Stimulated activated naive CD4-positive, alpha-beta T cell (primary cell): ENCODE results near the gene APOL5.
"Not testable (repeated sequence)": the region's sequence is repeated elsewhere in the genome, so short reads cannot be mapped to it uniquely, and the experiment has no call there.

Source experiments
- DNase-seq, 6 experiments: peaks; one replicate each; lab custom pipeline; 2025; lab: John Stamatoyannopoulos, UW

APOL5 gene

DNA sequence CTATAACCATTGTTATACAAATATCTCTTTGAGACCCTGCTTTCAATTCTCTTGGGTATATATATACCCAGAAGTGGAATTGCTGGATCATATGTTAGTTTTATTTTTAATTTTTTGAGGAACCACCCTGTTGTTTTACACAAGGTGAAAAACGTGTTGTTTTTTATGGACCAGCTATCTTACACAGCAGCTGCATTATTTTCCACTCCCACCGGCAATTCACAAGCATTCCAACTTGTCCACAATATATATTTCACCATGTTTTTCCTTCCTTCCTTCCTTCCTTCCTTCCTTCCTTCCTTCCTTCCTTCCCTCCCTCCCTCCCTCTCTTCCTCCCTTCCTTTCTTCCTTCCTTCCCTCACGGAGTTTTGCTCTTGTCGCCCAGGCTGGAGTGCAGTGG, 6.3 kb upstream of the APOL5 start:
- DNase-seq, result no peak

DNA sequence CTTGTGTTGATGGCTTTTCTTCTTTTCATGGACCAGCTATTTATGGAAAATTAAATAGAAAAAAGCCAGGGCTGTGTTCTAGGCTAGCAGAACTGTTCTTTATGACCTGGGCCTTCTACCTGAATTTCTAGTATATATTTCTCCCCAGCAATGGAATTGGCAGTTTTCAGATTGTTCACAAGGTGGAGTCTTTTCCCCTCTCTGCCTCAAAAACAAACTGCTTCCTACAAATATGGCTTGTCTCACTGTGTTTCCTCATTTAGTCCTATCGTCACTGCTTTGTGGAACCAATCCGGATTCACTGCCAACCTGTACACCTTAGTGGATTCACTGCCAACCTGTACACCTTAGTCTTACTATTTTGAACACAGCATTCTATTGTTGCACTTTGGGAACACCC, 5.0 kb upstream of the APOL5 start:
- no peak for DNase-seq

DNA sequence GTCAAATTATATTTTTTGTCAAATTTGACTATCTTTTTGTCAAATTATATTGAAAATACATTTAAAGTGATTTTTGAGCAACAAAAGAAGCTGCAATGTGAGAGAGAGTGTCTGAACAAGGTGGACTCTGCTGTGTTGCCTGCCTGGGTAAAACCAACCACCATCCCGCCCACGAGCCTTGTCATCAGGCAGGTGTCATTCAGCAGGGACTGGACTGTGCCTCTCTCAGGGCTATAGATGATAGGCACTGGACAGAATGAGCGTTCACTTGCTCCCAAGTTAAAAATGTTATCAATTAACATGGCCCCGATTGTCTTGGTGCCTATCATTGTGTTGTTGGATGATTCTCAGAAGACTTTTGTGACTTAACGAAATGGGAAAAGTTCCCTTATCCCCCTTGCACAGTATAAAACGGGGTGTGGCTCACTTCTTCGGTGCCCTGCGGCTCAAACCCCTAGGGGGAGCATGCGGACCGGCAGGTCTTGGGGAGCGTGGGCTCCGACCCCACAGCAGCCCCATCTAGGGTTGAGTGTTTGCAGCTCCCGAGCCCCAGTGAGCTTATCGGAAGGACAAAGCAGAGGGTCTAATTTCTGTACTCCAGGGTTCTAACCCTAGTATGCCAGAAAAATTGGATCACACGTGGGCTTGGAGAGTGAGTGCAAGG, 1.7 kb downstream of the APOL5 start:
- no peak for DNase-seq

GRCh38 chr22:35721960-35722359, 4.3 kb downstream of the APOL5 start:
- no peak for DNase-seq

DNA sequence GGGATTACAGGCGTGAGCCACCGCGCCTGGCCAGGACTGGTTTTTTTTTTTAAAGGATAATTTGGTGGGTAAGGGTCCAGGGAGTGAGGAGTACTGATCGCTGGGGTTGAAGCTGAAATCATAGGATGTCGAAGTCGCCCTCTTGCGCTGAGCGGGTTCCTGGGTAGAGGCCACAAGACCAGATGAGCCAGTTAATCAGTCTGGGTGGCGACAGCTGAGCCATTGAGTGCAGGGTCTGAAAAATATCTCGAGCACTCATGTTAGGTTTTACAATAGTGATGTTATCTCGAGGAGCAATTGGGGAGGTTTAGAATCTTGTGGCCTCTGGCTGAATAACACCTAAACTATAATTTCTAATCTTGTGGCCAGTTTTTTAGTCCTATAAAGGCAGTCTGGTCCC, 7.8 kb downstream of the APOL5 start:
- DNase-seq, result no peak

GRCh38 chr22:35726398-35726797, 8.7 kb downstream of the APOL5 start:
- no peak for DNase-seq

- no peak for DNase-seq
Observed at GRCh38 chr22:35726933-35727332, 9.3 kb downstream of the APOL5 start.

GRCh38 chr22:35727436-35727835, 9.8 kb downstream of the APOL5 start:
- no peak for DNase-seq

GRCh38 chr22:35728639-35729308, 11.1 kb downstream of the APOL5 start:
- DNase-seq, result no peak

DNA sequence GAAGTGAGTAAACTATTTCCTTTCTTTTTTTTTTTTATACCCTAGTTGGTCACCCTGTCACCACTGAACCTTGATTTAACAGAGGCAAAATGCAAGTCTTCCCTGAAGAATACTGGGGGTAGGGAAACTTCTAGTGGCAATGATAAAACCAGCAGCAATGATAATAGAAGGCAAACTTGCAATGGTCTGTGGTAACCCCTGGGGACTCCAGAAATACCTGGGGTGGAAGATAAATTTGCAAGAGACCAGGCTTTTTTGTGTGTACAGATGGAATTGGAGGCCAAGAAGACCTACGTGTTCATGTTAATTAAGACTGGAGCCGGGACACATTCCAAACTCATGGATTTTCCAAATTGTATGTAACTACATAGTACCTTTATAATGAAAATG, 11.6 kb downstream of the APOL5 start:
- no peak for DNase-seq

DNA sequence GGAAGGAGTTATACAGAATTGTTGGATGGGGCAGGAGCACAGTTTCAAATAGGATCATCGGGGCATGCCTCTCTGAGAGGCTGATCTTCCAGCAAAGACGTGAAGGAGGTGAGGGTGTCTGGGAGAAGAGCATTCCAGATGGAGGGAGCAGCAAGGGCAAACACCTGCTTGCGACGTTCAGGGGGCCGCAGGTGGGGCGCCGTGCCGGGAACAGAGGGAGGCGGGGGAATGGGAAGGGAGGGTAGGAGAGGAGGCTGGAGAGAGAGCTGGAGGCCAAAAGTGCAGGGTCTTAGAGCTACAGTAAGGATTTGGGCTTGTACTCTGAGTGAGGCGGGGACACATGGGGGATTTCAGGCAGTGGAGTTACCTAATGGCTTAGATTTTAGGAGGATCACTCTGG, 13.6 kb downstream of the APOL5 start:
- no peak for DNase-seq

- DNase-seq, result no peak
Observed at GRCh38 chr22:35732116-35732515, 14.4 kb downstream of the APOL5 start.

DNA sequence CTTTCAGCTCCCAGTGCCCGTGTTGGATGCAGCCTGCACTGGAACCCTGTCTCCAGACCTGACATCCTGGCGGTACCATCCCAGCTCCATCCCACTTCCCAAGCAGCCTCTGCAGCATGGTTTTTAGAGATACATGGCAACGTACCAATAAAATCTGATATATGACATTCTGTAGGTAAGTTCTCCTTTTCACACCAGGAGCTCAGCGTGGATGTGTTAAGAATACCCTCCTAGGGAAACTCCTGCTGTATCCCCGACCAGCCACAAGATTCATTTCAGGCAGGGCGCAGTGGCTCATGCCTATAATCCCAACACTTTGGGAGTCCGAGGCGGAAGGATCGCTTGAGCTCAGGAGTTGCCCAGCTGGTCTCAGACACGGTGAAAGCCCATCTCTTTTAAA, 15.4 kb downstream of the APOL5 start:
- DNase-seq, result no peak

DNA sequence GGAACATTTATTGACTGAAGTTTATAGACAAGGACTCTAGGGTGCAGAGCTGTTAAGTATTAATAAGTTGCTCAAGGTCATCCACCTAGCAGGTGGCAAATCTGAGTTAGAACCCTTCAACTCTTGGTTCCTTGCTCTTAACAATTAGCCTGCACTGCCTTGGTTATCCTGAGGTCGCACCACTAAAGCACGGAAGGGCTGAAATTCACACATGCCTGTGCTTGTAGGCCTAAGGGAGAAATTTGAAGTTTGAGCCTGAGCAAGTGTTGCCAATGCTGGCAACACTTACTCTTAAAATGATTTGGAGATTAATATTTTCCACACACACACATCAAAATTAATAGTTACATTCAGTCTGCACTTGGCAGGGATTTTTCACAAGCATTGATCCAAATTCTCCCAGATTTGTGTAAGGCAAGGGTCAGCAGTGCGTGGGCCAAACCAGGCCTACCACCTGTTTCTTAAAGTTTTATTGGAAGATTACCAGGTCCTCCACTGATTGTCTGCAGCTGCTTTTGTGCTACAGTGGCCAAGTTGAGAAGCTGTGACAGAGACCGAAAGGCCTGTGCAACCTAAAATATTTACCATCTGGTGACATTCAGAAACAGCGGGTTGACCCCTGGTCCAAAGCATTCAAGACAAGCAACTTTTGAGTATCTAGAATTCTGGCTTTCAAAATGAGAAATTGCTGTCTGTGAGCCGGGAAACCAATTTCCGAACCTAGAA, 16.3 kb downstream of the APOL5 start:
- no peak for DNase-seq

DNA sequence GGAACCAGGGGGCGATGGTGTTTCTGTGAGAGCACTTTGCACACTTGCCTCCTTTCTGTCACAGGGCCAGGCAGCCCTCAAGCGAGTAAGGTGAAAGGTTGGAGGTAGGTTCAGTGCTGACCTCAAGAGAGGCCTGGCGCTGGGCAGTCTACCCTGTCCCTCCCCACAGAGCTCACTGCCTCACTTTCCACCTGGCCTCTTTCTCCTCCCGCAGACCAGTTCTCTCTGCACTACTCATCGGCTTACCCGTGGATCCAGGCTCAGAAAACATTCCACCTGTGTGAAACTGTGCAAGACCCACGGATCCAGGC, 16.8 kb downstream of the APOL5 start:
- no peak for DNase-seq

- DNase-seq, result no peak
Observed at GRCh38 chr22:35735542-35735941, 17.9 kb downstream of the APOL5 start.

DNA sequence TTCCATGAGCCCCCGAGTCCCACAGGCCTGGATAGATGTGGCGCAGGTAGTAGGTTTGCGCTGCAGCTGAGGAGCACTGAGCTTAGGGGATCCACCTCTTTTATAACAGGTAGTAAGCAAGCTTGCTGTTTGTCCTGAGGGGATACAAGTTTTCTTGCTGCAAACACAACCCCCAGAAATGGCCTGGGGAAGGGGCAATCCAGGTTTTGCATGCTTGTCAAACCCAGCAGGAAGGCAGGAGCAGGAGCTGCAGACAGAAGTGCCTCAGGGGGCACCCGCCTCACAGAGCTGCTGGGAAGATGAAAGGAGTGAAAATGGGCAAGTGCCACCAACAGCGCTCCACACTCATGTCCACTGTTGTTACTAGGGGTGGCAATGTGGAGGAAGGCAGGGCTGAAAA, 18.5 kb downstream of the APOL5 start:
- DNase-seq, result no peak

DNA sequence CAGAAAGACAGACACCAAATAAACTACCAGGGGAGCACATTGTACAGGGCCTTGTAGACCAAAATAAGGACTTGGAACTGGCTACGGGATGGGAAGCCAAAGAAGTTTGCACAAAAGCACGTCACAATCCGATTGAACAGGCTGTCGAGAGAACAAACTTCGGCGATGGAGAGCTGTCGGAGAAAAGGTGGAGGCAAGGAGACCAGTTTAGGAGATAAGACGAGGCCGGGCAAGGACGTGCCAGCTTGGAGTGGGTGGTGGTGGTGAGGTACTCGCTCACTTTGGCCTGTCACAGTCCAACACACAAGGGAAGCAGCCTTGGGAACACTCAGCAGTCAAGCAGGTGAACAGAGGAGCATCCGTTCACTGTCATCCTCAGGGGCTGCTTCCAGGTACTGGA, 19.0 kb downstream of the APOL5 start:
- no peak for DNase-seq

DNA sequence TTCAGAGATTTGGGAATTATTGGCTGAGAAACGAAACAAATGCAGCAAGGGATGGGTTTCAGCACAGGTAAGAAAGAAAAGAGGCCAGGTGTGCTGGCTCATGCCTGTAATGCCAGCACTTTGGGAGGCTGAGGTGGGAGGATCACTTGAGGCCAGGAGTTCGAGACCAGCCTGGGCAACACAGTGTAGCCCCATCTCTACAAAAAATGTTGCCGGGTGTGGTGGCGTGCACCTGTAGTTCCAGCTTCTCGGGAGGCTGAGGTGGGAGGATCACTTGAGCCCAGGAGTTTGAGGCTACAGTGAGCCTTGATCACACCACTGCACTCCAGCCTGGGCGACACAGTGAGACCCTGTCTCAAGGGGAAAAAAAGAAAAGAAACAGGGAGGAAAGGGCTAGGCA, 20.2 kb downstream of the APOL5 start:
- DNase-seq, result not testable (repeated sequence)

GRCh38 chr22:35739076-35739930, 21.6 kb downstream of the APOL5 start:
- DNase-seq, result peak in 1 of 6 experiments; percentile 9

DNA sequence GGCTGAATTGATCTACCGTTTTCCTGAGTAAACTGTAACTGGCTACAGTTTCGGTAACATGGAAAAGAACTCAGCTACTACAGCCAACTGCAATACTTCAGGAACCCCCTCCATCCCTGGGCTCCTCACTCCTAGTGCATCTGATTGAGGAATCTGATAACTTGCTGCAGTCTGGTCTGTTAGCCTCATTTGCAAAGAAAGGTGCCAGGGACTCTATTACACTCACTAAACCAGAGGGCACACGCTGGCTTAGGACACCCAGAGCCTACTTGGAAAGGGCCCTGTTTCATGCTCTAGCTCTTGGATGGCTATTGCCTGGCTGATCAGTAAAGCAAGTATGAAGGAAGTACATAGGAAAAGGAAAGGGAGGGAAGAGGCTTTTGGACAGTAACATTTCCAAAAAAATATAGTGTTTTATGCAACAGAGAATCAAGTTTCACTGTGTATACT, 22.3 kb downstream of the APOL5 start:
- DNase-seq, result no peak

DNA sequence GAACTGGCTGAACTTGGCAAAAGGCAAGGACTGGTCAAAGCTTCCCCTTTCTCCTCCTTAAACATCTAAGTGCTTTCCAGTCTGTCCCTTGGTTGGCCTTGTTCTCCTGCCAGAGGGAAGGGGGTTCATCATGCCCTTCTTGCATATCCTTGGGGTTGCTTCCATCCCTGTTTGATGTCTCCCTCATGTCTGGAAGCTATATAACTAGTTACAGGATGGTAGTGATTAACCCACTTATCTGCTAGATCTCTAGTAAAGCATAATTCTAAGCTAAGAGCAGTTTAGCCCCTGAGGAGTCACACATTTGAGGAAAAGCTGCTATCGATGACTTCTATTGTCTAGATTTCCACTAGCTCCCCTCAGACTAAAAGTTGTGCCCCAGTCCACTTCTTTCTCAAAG, 22.9 kb downstream of the APOL5 start:
- no peak for DNase-seq
